WERI-Rb-1 (cell line): ENCODE data around the gene TMEM25.

ENCODE experiments used
- DNase-seq: peaks from one replicate; pipeline ENCODE4 v3.0.0-alpha.2; 2020
- H3K27ac ChIP-seq: fragments of 250-450 bp; sonication (Bioruptor Pico); 2 replicates; pipeline ENCODE4 v1.5.1; 2020; ENCODE audit warnings: mild to moderate bottlenecking, moderate library complexity
- H3K27me3 ChIP-seq: fragments of 250-450 bp; sonication (Bioruptor Pico); 2 replicates; pipeline ENCODE4 v1.5.1; 2021; ENCODE audit warnings: mild to moderate bottlenecking, low read depth, moderate library complexity; ENCODE audit not compliant: insufficient read depth, severe bottlenecking
- H3K36me3 ChIP-seq: fragments of 250-450 bp; sonication (Bioruptor Pico); 2 replicates; pipeline ENCODE4 v1.5.1; 2020; ENCODE audit warnings: mild to moderate bottlenecking, moderate library complexity
- H3K4me3 ChIP-seq: 2 replicates; pipeline ENCODE4 v1.5.1; 2011; ENCODE audit warnings: low read depth, mild to moderate bottlenecking, control low read depth, low read length
- H3K9me3 ChIP-seq: fragments of 250-450 bp; sonication (Bioruptor Pico); 2 replicates; pipeline ENCODE4 v1.5.1; 2021; ENCODE audit warnings: mild to moderate bottlenecking, moderate library complexity; ENCODE audit not compliant: severe bottlenecking
- CTCF ChIP-seq: IDR thresholded peaks from 2 replicates; pipeline ENCODE4 v1.5.1; 2011; ENCODE audit warnings: low read depth, mild to moderate bottlenecking, control low read depth, inconsistent platforms, low read length

The TMEM25 gene

GRCh38 chr11:118497831-118498230 is 33.2 kb upstream of the TMEM25 start:
- no peak for TF ChIP-seq CTCF
- Histone ChIP-seq H3K4me3 (no peak overlapping the region), H3K9me3 (no peaks in the 10 kb centered on the region), H3K36me3 (peaks cover 97% of the 10 kb centered on the region), H3K27ac (no peak overlapping the region), H3K27me3 (no peaks in the 10 kb centered on the region)
- no peak for DNase-seq

GRCh38 chr11:118503216-118503615 is 27.8 kb upstream of the TMEM25 start:
- Histone ChIP-seq H3K36me3 (peaks cover 100% of the 10 kb centered on the region), H3K27me3 (no peaks in the 10 kb centered on the region), H3K4me3 (no peak overlapping the region), H3K27ac (no peak overlapping the region), H3K9me3 (no peaks in the 10 kb centered on the region)
- TF ChIP-seq CTCF = no peak
- no peak for DNase-seq

GRCh38 chr11:118511601-118512000 is 19.4 kb upstream of the TMEM25 start:
- TF ChIP-seq CTCF = no peak
- DNase-seq = no peak
- Histone ChIP-seq H3K27ac (no peak overlapping the region), H3K27me3 (no peaks in the 10 kb centered on the region), H3K36me3 (peaks cover 93% of the 10 kb centered on the region), H3K4me3 (no peak overlapping the region), H3K9me3 (no peaks in the 10 kb centered on the region)

- no peak for DNase-seq
- peaks cover 85% of the 10 kb centered on the region for H3K36me3 ChIP-seq
- no peak for TF ChIP-seq CTCF
- no peak overlapping the region for H3K4me3 ChIP-seq
- no peak overlapping the region for H3K27ac ChIP-seq
- H3K9me3 ChIP-seq = no peaks in the 10 kb centered on the region
- no peaks in the 10 kb centered on the region for H3K27me3 ChIP-seq
These were observed 16.9 kb upstream of the TMEM25 start for GRCh38 chr11:118514103-118514502.

- H3K36me3 ChIP-seq = peaks cover 90% of the 10 kb centered on the region
These were observed 11.4 kb upstream of the TMEM25 start for GRCh38 chr11:118519549-118519948.

More at GRCh38 chr11:118519549-118519948, 11.4 kb upstream of the TMEM25 start:
- Histone ChIP-seq H3K4me3 (no peak overlapping the region), H3K27ac (no peak overlapping the region), H3K27me3 (no peaks in the 10 kb centered on the region), H3K9me3 (no peaks in the 10 kb centered on the region)
- no peak for DNase-seq
- no peak for TF ChIP-seq CTCF
